ENCODE measurements around the gene GRIK3.

Gene GRIK3

GRCh38 chr1:36761113-36761512, 273.2 kb downstream of the GRIK3 start:
- peak; percentile 59 for DNase-seq (ENCODE audit: low spot score)

GRCh38 chr1:36760081-36760480, 274.2 kb downstream of the GRIK3 start:
- DNase-seq (ENCODE audit: low spot score), result no peak

- no peak for DNase-seq (ENCODE audit: low spot score)
These were observed 275.0 kb downstream of the GRIK3 start for GRCh38 chr1:36759355-36759754.

GRCh38 chr1:36755303-36756230, 278.7 kb downstream of the GRIK3 start:
- no peak for DNase-seq (ENCODE audit: low spot score)

- no peak for DNase-seq (ENCODE audit: low spot score)
These were observed 279.9 kb downstream of the GRIK3 start for GRCh38 chr1:36754366-36754765.

- DNase-seq (ENCODE audit: low spot score), result no peak
These were observed 280.9 kb downstream of the GRIK3 start for GRCh38 chr1:36753451-36753850.

GRCh38 chr1:36752891-36753361, 281.4 kb downstream of the GRIK3 start:
- peak; percentile 46 for DNase-seq (ENCODE audit: low spot score)

- no peak for DNase-seq (ENCODE audit: low spot score)
These were observed 281.9 kb downstream of the GRIK3 start for GRCh38 chr1:36752431-36752830.

- DNase-seq (ENCODE audit: low spot score), result peak; percentile 14
These were observed 282.8 kb downstream of the GRIK3 start for GRCh38 chr1:36751525-36751924.

GRCh38 chr1:36748466-36748865, 285.8 kb downstream of the GRIK3 start:
- DNase-seq (ENCODE audit: low spot score), result no peak
